ENCODE data around the gene THTPA. TPM values are rescaled to one million over a fixed set of nuclear protein-coding genes. Genes with fewer than 3 reads are reported as not detected.

The THTPA gene
- total and polyA plus RNA-seq, 9 of the 15 experiments (the other 6 are each of a cell fraction or from before 2014, with no cell fraction given) = 2.4 to 8.7 (median 5.2) TPM

DNA sequence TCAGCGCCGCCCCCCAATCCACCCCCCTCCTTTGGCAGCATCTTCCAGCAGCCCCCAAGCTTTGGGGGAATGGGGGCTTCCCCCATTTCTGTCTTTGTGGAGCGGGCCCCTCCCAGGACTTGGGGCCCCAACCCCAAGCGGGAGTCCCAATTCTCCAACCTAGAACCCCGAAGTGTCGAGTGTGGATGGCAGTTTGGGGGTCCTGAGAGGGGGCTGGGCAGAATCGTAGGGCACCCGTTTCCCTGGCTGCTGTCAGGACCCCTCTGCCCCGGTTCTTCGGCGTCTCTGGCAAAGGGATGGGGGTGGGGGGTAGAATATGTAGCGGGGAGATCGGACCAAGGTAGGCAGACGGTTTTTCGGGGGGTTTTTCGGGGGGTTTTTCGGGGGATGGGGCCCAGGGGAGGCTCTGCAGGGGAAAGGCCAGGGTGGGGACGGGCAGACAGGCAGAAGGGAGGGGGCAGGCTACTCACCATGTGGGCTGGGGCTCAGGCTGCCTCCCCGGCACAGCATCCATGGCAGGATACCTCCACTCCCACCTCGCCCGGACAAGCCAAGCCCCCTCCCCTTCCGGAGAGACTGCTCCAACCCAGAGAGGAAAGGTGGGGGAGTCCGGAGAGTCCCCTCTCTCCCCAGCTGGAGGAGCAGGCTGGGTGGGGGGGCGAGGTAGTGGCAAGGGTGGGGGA, 21.8 kb downstream of the THTPA start:
- DNase-seq (ENCODE audit: extremely low read depth in 1 of 4, low spot score in 3 of 4) (no peak), FAIRE-seq (no peak), ATAC-seq (no peak)
- Histone ChIP-seq H3K36me3 (ENCODE audit: control insufficient read depth, insufficient read depth, low read length) (no peaks in the 10 kb centered on the region), H3K27ac (ENCODE audit: extremely low read depth, low read depth, low read length) (no peak overlapping the region), H3K4me3 (no peak overlapping the region), H3K4me2 (ENCODE audit: insufficient read depth, low read length) (no peak overlapping the region), H3K9ac (ENCODE audit: insufficient read depth in 1 of 2, low read depth in 2 of 2, low read length in 2 of 2) (no peak overlapping the region), H4K20me1 (replicated peaks; ENCODE audit: control insufficient read depth, insufficient read depth, low read length) (no peaks in the 10 kb centered on the region), H3K79me2 (ENCODE audit: control insufficient read depth, insufficient read depth, low read length) (no peaks in the 10 kb centered on the region), H2AFZ (ENCODE audit: low read depth, low read length) (no peak overlapping the region), H3K9me1 (ENCODE audit: control insufficient read depth, insufficient read depth, low read length) (no peaks in the 10 kb centered on the region), H3K4me1 (replicated peaks in 1 of 2; ENCODE audit: control insufficient read depth in 2 of 2, insufficient read depth in 2 of 2, low read length in 2 of 2) (peaks cover 0 to 7% of the 10 kb centered on the region in 2 experiments; a peak in 3 of 5 replicates), H3K9me3 (replicated peaks; ENCODE audit: control insufficient read depth, insufficient read depth, low read depth, low read length) (no peaks in the 10 kb centered on the region), H3K27me3 (ENCODE audit: control insufficient read depth in 2 of 2, insufficient read depth in 2 of 2, low read length in 2 of 2) (no peaks in the 10 kb centered on the region)
- CTCF ChIA-PET (ENCODE audit: low intra/inter-chr PET ratio) = no interaction called here
- no TSS peak for BruUV-seq (replicated peaks)
- intact Hi-C loops (cut with micrococcal nuclease) (no loop called here), in situ Hi-C loops (cut with MboI) (no loop called here)
- WGBS (ENCODE audit: insufficient coverage, low coverage, missing lambda C conversion rate) = 7% methylated on average over 6 of the region's 24 CpGs
- POLR2A ChIA-PET = no interaction called here
- TF ChIP-seq, protein P1, sequence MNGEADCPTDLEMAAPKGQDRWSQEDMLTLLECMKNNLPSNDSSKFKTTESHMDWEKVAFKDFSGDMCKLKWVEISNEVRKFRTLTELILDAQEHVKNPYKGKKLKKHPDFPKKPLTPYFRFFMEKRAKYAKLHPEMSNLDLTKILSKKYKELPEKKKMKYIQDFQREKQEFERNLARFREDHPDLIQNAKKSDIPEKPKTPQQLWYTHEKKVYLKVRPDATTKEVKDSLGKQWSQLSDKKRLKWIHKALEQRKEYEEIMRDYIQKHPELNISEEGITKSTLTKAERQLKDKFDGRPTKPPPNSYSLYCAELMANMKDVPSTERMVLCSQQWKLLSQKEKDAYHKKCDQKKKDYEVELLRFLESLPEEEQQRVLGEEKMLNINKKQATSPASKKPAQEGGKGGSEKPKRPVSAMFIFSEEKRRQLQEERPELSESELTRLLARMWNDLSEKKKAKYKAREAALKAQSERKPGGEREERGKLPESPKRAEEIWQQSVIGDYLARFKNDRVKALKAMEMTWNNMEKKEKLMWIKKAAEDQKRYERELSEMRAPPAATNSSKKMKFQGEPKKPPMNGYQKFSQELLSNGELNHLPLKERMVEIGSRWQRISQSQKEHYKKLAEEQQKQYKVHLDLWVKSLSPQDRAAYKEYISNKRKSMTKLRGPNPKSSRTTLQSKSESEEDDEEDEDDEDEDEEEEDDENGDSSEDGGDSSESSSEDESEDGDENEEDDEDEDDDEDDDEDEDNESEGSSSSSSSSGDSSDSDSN (IDR thresholded peaks at IDR 0.05; ENCODE audit: borderline replicate concordance in 1 of 2, low read depth in 2 of 2, low read length in 2 of 2) = no peak
- TF ChIP-seq SNIP1 (IDR thresholded peaks at IDR 0.05; ENCODE audit: low read depth) = no peak
- TF ChIP-seq POLR2G (IDR thresholded peaks at IDR 0.05; ENCODE audit: low read depth, low read length) = no peak
- TF ChIP-seq, protein P2, sequence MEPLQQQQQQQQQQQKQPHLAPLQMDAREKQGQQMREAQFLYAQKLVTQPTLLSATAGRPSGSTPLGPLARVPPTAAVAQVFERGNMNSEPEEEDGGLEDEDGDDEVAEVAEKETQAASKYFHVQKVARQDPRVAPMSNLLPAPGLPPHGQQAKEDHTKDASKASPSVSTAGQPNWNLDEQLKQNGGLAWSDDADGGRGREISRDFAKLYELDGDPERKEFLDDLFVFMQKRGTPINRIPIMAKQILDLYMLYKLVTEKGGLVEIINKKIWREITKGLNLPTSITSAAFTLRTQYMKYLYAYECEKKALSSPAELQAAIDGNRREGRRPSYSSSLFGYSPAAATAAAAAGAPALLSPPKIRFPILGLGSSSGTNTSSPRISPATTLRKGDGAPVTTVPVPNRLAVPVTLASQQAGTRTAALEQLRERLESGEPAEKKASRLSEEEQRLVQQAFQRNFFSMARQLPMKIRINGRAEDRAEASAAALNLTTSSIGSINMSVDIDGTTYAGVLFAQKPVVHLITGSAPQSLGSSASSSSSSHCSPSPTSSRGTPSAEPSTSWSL (CRISPR knock-in tag; IDR thresholded peaks at IDR 0.05; ENCODE audit: borderline replicate concordance) = no peak
- no peak for TF ChIP-seq SIN3B (IDR thresholded peaks at IDR 0.05; ENCODE audit: low read depth)
- TF ChIP-seq, protein P3, sequence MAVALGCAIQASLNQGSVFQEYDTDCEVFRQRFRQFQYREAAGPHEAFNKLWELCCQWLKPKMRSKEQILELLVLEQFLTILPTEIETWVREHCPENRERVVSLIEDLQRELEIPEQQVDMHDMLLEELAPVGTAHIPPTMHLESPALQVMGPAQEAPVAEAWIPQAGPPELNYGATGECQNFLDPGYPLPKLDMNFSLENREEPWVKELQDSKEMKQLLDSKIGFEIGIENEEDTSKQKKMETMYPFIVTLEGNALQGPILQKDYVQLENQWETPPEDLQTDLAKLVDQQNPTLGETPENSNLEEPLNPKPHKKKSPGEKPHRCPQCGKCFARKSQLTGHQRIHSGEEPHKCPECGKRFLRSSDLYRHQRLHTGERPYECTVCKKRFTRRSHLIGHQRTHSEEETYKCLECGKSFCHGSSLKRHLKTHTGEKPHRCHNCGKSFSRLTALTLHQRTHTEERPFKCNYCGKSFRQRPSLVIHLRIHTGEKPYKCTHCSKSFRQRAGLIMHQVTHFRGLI (CRISPR knock-in tag; IDR thresholded peaks at IDR 0.05) = no peak
- no peak for TF ChIP-seq ZNF766 (CRISPR knock-in tag; conservative IDR thresholded peaks at IDR 0.05)
- TF ChIP-seq, protein P4, sequence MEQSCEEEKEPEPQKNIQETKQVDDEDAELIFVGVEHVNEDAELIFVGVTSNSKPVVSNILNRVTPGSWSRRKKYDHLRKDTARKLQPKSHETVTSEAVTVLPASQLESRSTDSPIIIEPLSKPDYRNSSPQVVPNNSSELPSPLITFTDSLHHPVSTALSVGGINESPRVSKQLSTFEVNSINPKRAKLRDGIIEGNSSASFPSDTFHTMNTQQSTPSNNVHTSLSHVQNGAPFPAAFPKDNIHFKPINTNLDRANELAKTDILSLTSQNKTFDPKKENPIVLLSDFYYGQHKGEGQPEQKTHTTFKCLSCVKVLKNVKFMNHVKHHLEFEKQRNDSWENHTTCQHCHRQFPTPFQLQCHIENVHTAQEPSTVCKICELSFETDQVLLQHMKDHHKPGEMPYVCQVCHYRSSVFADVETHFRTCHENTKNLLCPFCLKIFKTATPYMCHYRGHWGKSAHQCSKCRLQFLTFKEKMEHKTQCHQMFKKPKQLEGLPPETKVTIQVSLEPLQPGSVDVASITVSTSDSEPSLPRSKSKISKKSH (CRISPR knock-in tag; IDR thresholded peaks at IDR 0.05) = no peak
- no peak for TF ChIP-seq SP1 (CRISPR knock-in tag; IDR thresholded peaks at IDR 0.05)
- no peak for TF ChIP-seq HMG20A (CRISPR knock-in tag; conservative IDR thresholded peaks at IDR 0.05)
- no peak for TF ChIP-seq NONO (IDR thresholded peaks at IDR 0.05; ENCODE audit: low read depth in 2 of 2, low read length in 1 of 2)
- TF ChIP-seq KLF1 (tag; IDR thresholded peaks at IDR 0.05) = no peak
- TF ChIP-seq NFXL1 (CRISPR knock-in tag; IDR thresholded peaks at IDR 0.05) = no peak
- TF ChIP-seq SP2 (IDR thresholded peaks at IDR 0.05; ENCODE audit: extremely low read depth, low read depth, low read length, poor library complexity, severe bottlenecking) = no peak
